HG02763 (cell line): Measurements from ENCODE around the gene NAGLU.

Experiments
- ATAC-seq: cut with Tn5 transposase; IDR thresholded peaks from one replicate; pipeline ENCODE4 v1.9.1; 2021; ENCODE audit warnings: mild to moderate bottlenecking, moderate library complexity; ENCODE audit not compliant: unreplicated experiment

Gene NAGLU

DNA sequence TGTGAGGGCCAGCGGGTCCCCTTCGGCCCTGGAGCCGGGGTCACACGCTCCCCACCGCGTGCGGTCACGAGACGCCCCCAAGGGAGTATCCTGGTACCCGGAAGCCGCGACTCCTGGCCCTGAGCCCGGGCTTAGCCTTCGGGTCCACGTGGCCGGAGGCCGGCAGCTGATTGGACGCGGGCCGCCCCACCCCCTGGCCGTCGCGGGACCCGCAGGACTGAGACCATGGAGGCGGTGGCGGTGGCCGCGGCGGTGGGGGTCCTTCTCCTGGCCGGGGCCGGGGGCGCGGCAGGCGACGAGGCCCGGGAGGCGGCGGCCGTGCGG is at the start of gene NAGLU:
NAGLU (plus strand) TSS at position 194 of the 324 bp plus-strand sequence; CDS start at position 226, 32 bp downstream.
- ATAC-seq: peak; percentile 81

DNA sequence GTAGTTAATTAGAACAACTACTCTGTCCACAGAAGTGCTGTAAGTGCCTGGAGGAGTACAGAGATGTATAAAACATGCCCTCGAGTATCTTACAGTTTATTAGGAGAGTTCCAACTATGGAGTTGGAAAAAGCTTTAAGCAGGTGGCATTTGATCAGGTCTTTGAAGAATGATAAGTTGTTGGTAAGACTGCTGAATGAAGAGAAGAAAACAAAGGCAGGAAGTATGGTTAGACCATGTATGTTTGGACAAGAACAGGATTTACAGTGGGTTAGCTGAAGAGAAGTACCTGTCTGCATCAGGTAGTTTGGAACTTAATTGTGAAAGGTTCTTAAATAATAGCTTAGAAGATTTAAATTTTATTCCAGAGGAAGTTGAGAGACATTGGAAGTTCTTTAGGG is 48.0 kb upstream of the NAGLU start:
- ATAC-seq: no peak

DNA sequence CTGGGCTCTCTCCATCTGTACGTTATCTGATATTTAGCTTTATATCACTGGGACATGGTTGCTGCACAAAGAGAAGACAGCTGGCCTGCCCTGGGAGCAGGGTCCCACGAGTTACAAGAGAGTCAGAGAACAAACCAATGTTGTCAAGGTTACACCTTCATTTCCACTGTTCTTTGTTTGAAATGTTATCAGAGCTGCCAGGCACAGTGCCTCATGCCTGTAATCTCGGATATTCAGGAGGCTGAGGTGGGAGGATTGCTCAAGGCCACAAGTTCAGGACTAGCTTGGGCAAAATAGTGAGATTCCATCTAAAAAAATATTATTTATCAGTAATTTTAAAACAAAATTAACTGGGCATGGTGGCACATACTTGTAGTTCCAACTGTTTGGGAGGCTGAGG is 42.7 kb upstream of the NAGLU start:
- ATAC-seq: no peak

DNA sequence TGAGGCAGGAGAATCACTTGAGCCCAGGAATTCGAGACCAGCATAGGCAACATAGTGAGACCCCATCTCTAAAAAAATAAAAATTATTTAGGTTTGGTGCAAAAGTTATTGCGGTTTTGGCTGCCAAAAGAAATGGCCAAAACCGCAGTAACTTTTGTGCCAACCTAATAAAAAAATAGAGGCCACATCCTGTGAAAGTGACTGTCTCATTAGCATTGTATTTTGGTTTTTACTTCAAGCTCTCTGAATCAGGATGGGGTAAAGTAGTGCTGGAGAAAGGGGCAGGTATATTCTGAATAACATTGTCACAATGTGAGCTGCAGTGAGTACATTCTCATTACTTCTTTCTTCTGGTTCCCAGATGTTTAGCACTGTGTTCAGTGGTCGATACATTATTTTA is 41.4 kb upstream of the NAGLU start:
- ATAC-seq: no peak

DNA sequence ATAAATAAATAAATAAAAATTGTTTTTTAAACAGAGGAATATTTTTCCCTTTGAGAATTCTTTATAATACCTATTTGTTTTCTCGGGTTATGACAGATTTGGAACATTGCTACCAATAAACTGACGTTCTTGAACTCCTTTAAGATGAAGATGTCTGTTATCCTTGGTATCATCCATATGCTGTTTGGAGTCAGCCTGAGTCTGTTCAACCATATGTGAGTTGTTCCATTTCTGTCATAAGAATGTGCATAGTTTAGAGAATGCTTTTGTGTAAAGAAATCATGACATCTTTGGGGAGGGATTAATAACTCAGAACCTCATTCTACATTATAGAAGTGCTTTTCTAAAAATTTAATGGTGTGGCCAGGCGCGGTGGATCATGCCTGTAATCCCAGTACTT is 37.2 kb upstream of the NAGLU start:
- ATAC-seq: no peak

DNA sequence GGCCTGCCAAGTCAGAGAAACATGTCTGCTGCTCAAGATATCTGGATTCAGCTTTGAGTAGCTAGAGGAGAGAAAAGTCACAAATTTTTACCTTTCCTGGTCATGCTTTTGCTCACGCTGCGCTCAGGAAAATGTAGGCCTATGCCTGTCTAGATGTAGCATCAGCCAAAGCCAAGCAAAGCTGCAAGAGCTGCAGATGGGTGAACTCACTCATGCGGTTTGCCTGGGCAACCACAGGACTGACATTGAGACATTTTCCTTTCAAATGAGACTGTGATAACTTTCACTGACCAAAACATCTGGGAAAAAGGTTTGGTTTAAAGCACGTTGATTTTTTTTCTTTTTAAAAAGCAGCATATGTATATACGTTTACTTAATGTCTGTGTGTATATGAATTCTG is 34.0 kb upstream of the NAGLU start:
- no peak for ATAC-seq

DNA sequence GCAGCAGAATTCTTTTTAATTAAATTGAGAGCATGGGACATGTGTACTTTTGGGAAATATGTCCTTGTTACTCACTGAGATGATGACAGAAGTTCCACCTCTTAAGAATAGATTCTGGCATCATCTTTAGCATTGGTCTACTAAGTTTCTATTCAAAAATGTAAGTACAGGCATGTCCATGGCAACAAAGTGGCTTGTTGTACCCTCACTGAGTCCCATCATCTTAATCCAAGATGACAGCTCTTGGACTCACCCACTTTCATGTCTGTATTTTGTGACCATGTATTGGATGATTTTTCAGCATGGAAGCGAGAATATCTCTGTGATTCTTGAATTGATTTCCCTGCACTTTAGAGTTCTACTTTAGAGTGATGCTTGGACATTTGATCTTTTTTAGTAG is 33.1 kb upstream of the NAGLU start:
- ATAC-seq: no peak

DNA sequence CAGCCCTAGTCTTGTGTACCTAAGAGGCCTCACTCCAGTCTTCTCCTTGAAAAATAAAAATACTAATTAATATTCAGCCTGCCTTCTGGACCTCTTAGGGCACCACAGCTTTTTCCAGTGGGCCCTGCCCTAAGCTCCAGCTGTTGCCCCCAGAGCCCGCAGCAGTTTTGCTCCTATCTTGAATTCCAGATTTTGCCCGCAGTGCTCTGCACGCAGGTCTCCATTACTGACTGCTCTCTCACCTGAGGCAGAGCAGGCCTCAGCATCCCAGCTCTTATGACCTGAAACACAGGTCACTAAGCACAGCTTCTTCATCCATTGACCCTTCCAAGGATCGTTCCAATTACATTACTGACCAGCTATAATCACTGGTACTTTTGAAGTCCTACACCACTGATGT is 28.4 kb upstream of the NAGLU start:
- ATAC-seq: no peak

DNA sequence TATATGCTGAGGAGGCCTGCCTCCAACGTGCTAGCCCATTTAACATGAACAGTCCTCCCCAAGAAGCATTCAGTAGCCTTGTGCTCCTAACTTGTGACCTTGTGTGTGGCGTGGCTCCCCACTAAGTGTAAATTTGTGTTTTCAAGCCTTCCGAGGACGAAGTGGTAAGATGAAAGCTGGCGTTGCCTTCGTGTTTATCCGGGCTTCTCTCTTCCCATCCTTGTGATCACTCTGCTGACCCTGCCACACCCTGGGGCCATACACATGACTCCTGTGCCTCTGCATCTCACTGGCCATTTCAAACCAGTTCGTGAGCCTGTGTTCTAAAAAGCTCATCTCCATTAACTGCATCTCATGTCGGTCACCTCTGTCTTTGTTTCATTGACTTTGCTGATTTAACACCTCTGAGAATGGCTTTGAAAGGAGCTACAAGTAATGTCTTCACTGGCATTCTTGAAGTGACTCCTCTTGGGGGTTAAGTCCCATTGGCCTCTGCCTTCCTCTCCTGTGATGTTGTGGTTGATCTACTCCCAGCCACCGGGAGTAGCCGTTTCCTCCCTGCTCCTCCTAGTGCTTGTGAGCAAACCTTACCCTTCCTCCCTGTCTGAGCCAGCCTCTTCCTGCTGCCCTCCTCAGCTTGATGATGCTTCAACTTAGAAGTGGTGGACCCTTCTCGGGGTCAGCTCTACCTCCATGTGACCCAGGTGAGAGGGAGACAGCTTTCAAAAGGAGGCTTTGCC is 27.4 kb upstream of the NAGLU start:
- no peak for ATAC-seq

DNA sequence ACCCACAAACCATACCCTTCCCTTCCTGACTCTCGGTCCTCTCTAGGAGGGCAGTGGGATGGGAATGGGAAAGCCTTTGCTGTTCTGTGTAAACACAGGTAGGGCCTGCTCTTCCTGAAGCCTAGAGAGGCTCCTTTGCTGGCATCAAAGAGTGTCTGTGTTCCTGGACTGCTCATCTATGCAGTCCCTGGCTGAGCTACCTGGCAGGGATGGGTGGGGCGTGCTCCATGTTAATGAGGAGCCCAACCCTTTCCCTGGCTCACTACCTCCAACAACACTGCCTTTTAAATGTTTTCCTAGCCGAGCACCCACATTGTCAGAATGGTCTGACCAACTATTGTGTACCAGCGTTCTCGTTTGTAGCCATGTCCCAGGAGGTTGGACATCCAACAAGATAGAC is 26.6 kb upstream of the NAGLU start:
- ATAC-seq: no peak

DNA sequence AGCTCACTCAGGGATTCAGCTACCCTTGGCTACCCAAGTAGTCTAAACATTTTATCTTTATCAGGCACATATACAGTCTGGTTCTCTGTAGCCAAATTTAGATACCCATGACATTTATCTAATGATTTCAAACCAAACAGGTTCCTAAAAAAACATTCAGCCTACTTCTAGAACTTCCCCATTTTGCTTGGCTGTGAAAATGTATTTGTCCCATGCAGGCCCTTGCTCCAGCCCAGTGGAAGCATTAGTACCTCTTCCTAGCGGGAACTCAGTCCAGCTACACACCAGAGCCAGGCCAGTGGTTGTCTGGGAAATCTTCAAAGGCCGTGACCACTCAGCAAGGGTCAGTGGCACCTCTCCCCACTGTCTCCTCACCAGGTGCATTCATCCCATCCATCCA is 26.2 kb upstream of the NAGLU start:
- no peak for ATAC-seq

DNA sequence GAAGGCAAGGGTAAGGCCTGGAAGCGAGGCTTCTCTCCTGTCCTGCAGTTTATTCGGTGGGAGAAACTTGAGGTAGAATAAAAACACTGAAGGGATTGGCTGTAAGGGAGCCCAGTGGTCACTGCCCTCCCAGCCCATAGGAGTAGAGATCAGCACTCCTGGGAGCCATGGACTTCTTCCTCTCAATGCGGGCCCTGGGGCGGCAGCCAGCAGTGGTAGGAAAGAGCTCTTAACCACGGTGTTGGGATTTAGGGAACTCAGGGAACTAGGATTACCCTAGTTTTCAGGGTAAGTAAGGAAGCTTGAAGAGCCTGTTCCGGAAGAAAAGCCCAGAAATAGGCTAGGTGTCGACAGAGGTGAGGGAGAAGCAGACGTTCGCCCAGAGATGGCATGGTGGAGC is 23.8 kb upstream of the NAGLU start:
- no peak for ATAC-seq

DNA sequence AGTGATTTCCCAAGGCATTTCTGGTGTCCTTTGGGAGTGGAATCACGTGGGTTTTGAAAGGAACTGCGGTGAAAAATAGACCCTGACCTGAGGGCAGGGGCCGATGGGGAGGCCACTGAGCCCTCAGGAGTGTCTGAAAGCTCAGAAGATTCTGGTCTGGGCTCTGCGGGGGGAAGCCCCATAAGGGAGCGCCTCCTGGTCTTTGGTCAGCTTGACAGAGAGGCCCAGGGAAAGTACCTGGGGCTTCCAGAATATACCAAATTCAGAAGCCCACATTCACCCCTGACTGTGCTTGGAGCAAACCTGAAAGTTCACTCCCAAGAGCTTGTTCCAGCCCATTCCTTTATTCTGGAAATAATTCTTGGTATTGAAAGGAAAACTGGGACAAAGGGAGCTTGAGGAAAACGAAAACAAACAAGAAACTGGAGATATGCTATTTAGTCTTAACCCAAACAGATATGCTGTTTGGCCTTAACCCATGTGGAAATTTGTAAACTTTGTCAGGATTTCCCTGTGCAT is 23.2 kb upstream of the NAGLU start:
- peak; percentile 57 for ATAC-seq

DNA sequence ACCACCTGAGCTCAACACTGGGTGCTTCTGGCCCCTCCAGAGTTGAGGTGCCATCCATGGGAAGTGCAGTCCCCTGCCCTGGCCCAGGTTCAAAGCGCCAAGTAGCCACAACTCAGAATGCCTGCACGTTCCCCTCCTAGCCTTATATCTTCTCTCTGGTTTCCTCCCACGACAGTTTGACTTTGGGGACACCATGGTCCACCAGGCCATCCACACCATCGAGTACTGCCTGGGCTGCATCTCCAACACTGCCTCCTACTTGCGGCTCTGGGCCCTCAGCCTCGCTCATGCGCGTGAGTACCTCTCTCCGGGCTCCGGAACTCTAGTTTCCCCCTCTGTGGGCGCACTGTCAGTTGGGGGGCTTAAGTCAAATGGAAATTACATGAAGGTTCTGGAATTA is 22.4 kb upstream of the NAGLU start:
- no peak for ATAC-seq

DNA sequence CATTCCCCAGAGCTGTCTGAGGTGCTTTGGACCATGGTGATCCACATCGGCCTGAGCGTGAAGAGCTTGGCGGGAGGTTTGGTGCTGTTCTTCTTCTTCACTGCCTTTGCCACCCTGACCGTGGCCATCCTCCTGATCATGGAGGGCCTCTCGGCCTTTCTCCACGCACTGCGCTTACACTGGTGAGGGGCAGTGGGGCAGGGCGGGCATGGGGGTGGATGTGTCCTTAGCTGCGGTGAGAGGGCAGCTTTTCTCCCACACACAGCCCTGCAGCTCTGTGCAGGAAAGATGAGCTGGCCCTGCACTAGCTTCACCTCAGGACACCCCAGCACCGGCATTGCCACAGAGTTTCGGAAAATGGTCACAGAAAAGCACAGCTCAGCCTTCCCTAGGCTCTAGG is 21.8 kb upstream of the NAGLU start:
- ATAC-seq: no peak

DNA sequence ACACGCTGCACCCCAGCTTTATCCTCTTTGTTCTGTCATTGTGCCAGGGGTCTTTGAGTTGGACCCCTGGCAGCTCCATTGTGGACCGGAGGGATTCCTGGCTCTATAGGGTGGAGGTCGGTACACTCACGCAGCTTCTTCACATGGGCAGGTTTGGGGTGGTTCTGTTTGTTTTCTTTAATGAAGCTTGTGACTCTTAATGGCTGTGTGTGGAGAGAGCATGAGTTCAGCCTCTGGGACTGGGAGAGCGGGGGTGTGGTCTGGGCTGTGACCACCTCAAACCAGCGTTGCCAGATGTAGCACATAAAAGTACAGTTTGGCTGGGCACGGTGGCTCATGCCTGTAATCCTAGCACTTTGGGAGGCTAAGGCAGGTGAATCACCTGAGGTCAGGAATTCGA is 21.2 kb upstream of the NAGLU start:
- ATAC-seq: no peak

DNA sequence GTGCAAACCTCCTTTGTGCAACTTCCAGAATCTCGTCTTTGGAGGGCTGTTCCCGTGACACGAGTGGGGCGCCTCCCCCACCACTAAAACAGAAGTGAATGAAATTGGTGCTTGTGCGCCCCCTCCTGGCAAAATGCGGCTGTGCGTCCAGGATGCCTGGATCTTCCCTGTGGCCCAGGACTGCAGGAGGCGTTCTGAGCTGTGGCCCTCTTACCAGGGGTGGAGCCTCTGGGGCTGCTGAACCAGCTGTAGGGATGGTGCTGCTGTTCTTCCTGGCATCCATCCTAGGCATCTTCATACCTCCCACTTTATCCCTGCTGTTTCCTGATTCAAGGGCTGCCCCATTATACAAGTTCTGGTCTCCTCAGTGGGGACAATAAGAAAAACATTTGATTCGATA is 18.5 kb upstream of the NAGLU start:
- ATAC-seq: no peak

DNA sequence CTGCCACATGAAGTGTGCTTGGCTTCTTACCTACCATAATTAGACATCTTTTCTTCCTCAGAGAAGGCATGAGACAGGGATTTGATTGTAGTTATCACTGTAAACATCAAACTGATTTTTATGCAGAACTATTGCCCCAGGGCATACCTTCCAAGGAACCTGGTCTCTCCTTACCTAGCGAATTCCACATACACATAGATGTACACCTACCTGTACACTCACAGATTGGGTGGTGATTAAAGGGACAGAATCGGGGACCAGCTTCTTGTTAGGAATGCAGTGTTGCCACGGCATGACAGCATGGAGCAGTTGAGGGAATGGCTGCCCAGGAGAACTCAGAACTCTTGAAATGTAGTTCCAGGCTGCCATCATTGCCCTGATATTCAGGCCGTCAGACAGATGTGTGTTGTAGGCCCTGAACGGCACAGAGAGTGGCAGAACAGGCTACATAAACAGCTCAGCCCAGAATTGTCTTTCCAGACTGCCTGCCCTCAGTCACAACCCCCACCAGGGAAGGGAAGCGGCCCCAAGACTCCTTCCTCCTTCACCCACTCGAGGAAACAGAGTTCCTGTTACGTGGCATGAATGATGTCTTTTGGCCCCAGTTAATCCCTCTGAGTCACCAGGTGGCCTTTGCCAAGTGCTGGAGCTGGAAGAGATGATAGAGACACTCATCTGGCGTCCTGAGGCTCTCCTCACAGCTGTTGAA is 17.8 kb upstream of the NAGLU start:
- ATAC-seq: no peak

DNA sequence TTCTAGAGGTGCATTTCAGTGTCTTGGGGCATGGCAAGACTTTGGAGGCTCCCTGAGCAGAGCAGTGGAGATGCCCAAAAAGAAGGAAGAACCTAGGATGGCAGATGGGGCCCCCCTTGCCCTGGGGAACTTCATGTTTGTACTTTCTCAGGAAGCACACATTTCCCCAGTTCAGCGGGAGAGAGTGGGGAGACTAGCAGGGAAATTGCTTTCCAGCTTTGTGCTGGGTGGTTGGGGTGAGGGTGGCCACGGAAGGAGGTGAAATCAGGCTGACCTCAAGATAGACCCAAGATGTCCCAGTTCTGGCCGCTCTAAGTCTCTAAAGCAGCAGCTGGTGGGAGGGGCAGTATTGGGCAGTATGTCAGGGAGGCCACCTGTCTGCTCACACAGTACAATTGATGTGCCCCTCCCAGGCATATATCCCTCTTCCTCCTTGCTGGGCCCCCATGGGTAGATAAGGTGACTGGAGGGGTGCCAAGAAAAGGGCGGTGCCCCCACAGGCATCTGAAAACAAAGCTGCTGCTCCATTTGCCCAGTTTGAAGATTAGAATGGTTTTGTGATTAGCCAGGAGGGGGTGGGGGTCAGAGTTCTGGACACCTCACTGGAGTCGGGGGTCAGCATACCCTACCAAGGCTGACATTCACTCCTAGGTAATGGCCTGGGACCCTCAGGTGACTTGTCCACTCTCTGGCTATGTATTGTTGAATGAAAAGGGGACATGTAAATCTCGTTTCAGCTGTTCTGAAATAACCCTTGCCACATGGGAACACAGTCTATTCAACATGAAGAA is 17.1 kb upstream of the NAGLU start:
- no peak for ATAC-seq

DNA sequence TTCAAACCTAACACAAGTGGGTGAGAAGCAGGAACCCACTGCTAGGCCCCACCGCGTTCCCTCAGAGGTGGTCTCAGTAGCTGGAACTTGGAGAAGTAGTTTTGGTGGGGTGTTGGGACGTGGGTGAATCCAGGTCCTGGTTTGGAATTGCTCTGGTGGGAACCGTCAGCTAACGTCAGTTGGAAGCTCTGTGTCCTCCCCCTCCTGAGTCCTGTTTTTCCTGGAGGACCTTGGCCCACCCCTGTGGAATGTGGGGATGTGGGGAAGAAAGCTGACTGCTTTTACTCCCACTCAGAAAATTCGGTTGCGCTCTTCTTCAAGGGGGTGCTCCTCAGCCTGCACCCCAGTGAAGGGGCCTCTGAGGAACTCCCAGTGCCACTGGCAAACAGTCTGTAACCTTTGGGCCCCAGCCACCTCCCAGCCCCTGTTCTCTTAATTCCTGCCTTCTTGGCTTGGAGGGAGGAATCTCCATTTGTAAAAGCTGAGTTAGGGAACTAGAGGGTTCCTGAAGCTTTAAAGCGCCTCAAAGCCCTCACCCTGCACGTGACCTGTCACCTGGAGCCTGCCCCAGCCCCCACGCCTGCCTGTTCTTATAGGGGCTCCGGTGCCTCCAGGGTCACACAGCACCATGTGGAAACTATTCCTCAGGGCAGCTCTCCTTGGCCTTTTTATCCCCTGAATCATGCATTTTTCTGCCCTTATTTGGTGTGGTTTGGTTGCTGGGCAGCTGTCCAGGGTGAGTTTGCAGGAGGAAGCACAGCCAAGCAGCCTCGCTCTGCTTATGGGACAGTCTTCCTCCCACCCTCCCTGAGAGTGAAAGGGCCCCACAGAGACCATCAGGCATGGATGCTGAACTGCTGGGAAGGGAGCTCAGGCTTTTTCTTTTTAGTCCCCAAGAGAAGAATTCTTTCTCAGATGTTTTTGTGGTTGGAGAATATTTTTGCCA is 16.2 kb upstream of the NAGLU start:
- ATAC-seq: no peak

DNA sequence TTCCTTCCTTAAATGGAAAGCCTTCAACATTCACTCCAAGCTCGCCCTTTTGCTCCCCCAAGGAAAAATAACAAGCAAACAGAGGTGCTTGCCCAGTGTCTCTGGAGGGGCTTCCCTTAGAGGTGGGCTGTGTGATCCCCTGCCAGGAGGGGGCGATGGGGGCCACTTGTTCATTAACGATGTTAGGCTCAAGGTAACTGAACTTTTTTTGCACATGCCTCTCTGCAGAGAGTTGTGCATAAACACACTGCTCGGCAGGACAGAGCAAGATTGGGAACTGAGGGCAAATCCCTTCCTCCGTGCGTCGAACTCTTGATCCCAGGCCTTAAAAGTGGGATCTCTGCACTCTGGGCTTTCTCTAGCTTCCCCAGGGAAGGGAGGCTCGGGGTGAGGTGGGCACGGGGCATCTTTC is 15.5 kb upstream of the NAGLU start:
- no peak for ATAC-seq
